Stimulated activated CD4-positive, alpha-beta T cell treated with anti-CD3 and anti-CD28 coated beads, TNF-alpha, amount 100 ng/mL, for 4 hours (primary cell): ENCODE measurements around the gene PPTC7.
A peak's percentile ranks its signal among the peaks of the same experiment; 100 is the strongest.
"Not testable (repeated sequence)": the region's sequence is repeated elsewhere in the genome, so short reads cannot be mapped to it uniquely, and the experiment has no call there.

Source experiments
- DNase-seq, 3 experiments: peaks; one replicate each; pipeline ENCODE4 v3.0.0-alpha.2; 2020; ENCODE audit warnings: low read depth in 3 of 3

PPTC7 gene, protein sequence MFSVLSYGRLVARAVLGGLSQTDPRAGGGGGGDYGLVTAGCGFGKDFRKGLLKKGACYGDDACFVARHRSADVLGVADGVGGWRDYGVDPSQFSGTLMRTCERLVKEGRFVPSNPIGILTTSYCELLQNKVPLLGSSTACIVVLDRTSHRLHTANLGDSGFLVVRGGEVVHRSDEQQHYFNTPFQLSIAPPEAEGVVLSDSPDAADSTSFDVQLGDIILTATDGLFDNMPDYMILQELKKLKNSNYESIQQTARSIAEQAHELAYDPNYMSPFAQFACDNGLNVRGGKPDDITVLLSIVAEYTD

DNA sequence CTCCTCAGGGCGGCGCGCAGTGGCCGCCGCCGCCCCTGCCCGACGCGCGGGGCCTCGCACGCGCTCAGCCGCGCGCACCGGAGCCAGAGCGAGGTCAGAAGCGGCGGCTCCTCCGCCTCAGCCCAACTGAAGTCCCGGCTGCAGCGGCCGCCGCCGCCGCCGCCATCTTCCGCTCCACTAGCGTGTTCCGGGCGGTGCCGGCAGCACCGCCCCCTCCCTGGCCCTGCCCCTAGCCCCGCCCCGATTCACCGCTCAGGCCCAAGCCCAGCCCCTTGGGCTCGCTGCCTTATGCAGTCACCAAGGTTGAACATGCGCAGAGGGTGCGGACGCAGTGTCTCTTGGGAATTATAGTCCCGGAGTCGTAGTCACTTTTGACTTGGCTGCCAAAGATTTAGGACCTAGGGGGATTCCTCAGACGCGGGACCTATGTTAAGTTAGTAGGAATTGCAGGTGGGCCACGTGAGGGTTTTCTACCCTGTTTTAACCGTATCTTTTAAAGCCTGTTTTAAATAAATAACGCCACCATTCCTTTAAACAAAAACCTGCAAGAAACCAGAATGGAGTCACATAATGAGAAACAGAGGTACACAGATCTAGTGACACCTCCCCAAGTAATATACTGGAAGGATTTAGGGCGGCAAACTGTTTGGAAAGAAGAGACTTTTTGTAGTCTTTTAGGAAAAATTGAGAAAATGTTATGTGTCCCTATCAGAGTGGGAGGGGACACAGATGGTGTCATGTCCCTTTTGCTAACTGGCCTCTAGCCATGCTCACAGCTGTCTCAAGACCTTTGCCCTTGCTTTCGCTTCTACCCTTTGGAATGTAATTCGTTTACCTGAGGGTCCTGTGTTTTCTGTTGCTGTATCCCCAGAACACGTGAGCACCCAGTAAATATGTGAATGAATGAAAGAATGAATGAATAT, at the start of gene PPTC7:
Gene PPTC7, minus strand, starts transcription at position 182 of the 923 bp plus-strand sequence. CDS start 287 bp downstream, outside the sequence.
- DNase-seq: peak; percentile 95 to 97 (median 96)

DNA sequence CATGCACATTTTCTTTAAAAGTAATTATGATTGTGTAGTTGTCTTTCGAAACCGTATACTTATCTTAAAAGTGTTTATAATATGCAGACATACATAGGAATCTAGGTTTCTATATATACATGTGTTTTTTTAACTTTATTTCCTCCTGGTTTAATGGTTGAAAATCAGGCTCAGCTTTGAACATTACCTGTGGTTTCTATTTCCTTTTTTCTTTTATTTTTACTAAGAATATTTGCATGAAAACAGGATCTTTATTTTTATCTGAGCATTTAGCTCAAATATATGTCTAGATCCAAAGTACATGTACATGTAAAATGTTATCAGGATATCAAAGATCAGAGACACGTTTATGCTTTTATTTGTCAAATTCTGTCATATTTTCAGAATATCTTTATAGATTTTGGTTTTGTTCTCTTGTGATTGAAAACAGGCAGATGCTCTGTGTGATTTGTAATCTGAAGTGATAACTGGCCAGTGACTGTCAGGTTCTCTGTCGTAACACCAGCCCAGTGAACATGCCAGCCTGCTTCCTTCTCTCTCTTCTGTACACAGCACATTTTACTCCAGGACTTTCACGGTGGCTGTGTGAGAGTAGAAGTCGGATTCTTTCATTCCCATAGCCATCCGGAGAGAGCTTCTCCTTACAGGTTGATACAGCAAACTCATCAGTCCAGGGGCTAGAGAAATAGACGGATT, 44.5 kb upstream of the PPTC7 start:
- no peak for DNase-seq

GRCh38 chr12:110622582-110622981, 39.5 kb upstream of the PPTC7 start:
- no peak for DNase-seq

- DNase-seq: no peak
Measured at GRCh38 chr12:110619534-110619953, 36.4 kb upstream of the PPTC7 start.

DNA sequence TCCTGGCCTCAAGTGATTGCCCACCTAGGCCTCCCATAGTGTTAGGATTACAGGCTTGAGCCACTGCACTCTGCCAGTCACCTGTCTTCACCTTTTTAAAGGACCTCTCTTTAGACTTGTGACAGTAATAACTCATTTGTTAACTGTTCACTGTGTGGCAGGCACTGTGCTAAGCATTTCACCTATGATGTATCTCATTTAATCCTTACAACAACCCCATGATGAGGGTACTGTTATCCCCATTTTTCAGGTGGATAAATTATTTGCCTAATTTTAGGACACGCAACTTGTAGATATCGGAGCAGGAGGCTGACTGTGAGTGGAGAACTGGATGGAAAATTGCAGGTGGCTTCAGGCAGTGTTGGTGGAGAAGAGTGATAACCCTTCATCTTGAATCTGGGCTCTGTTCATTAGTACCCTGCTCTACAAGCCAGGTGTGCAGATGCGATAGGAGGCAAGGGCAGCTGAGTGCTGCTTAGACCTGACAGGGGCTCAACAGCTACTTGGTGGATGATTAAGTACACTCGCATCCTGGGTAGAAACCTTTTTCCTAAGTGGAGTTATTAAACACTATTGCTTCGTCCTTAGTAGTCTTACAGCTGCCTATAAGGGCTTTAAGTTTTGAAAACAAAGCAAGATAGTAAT, 33.5 kb upstream of the PPTC7 start:
- no peak for DNase-seq

- no peak for DNase-seq
Measured at GRCh38 chr12:110615171-110615570, 32.1 kb upstream of the PPTC7 start.

- peak; percentile 93 to 95 (median 94) for DNase-seq
Measured at GRCh38 chr12:110613771-110614684, 30.9 kb upstream of the PPTC7 start, which contains the start of gene TCTN1. Gene TCTN1 (plus strand): TSS chr12:110614129. CDS start chr12:110614183, 54 bp downstream.

GRCh38 chr12:110613071-110613770, 30.1 kb upstream of the PPTC7 start:
- no peak for DNase-seq

DNA sequence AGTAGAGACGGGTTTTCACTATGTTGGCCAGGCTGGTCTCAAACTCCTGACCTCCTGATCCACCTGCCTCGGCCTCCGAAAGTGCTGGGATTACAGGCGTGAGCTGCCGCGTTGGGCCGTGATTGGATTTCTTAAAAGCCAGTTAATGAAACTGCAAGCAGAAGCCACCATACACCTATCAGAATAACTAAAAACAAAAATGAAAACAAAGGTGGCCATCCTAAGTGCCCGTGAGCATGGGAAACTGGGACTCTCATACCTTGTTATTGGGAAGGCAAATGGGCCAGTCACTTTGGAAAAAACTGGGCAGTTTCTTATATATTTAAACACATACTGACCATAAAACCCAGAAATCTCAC, 23.1 kb upstream of the PPTC7 start:
- DNase-seq: no peak

- not testable (repeated sequence) for DNase-seq
Measured at GRCh38 chr12:110602085-110602814, 19.1 kb upstream of the PPTC7 start.

- DNase-seq: no peak
Measured at GRCh38 chr12:110600254-110600653, 17.1 kb upstream of the PPTC7 start.

DNA sequence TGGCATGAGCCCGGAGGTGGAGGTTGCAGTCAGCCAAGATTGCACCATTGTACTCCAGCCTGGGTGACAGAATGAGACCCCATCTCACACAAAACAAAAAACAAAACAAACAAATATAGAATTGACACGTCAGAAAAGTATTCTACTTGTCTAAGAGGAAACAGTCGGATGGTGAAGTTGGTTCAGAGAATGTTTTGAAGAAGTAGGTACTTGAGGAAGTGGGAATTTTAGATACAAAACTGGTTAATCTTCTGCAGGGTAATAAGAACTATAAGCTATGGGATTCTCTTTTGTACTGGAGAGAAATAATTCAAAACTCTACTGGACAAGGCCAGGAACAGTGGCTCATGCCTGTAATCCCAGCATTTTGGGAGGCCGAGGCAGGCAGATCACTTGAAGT, 16.2 kb upstream of the PPTC7 start:
- DNase-seq: no peak

GRCh38 chr12:110597885-110598284, 14.8 kb upstream of the PPTC7 start:
- no peak for DNase-seq

DNA sequence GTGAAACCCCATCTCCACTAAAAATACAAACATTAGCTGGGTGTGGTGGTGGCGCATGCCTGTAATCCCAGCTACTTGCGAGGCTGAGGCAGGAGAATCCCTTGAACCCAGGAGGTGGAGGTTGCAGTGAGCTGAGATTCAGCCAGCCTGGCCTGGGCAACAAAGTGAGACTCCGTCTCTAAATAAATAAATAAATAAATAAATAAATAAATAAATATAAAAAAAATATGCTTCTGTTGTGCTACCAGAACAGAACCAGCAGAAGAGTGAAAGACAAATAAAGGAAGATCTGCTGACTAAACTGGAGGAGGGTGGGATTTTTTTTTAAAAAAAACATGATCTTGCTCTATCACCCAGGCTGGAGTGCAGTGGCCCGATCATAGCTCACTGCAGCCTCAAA, 9.8 kb upstream of the PPTC7 start:
- not testable (repeated sequence) for DNase-seq

GRCh38 chr12:110592078-110592477, 9.0 kb upstream of the PPTC7 start:
- no peak for DNase-seq

GRCh38 chr12:110591451-110592051, 8.4 kb upstream of the PPTC7 start:
- no peak for DNase-seq

DNA sequence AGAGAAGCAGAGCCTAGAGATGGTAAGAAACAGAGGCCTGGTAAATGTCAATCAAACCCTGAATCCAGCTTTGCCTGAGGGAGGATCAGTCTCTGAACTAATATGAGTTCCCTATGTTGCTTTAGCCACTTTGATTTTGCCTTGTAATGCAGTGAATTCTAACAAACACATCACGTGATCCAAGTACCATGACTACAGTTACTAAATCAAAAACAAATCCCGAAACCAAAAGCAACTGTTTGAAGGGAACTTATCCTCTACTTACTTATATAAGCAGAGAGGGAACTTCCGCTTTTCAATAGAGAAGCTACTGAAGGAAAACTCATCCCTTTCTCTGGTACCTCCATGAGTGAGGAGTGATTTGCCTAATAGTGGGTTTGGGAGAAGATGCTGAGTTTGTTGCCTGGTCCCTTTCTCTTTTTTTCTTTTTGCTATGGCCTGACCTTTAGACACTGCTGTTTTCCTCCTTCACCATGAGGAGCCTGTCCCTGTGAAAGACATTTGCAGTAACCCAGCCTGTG, 7.7 kb upstream of the PPTC7 start:
- DNase-seq: no peak

- no peak for DNase-seq
Measured at GRCh38 chr12:110590059-110590458, 6.9 kb upstream of the PPTC7 start.

GRCh38 chr12:110587102-110587501, 4.0 kb upstream of the PPTC7 start:
- not testable (repeated sequence) for DNase-seq
